WI38 (cell line): Measurements from ENCODE around the gene FDX2.

Experiments
- H3K4me3 ChIP-seq: 2 replicates; pipeline ENCODE4 v1.5.1; 2011; ENCODE audit warnings: low read depth, mild to moderate bottlenecking, control low read depth, low read length
- CTCF ChIP-seq: IDR thresholded peaks from 2 replicates; pipeline ENCODE4 v1.5.1; 2012; ENCODE audit warnings: low read depth, mild to moderate bottlenecking, control low read depth, low read length

Gene FDX2

GRCh38 chr19:10321417-10321797, 5.6 kb upstream of the FDX2 start:
- H3K4me3 ChIP-seq: no peak overlapping the region
- TF ChIP-seq CTCF: no peak

- H3K4me3 ChIP-seq: no peak overlapping the region
- TF ChIP-seq CTCF: no peak
These were observed 5.0 kb upstream of the FDX2 start for GRCh38 chr19:10320602-10321416.

GRCh38 chr19:10318807-10319682, 3.2 kb upstream of the FDX2 start:
- H3K4me3 ChIP-seq: no peak overlapping the region
- no peak for TF ChIP-seq CTCF

- H3K4me3 ChIP-seq: no peak overlapping the region
- no peak for TF ChIP-seq CTCF
These were observed 2.1 kb upstream of the FDX2 start for GRCh38 chr19:10317857-10318462.

- no peak for TF ChIP-seq CTCF
- no peak overlapping the region for H3K4me3 ChIP-seq
These were observed 1.4 kb upstream of the FDX2 start for GRCh38 chr19:10317045-10317856.

- no peak overlapping the region; the same call in 1 of the 2 replicates for H3K4me3 ChIP-seq
These were observed 622 bp upstream of the FDX2 start for GRCh38 chr19:10316229-10317044.

More at GRCh38 chr19:10316229-10317044, 622 bp upstream of the FDX2 start:
- no peak for TF ChIP-seq CTCF
